HG02981 (cell line): Measurements from ENCODE around the gene ACIN1.
"Not testable (repeated sequence)": the region's sequence is repeated elsewhere in the genome, so short reads cannot be mapped to it uniquely, and the experiment has no call there.

ENCODE experiments used
- ATAC-seq: cut with Tn5 transposase; IDR thresholded peaks from one replicate; pipeline ENCODE4 v1.9.1; 2021; ENCODE audit warnings: mild to moderate bottlenecking, moderate library complexity; ENCODE audit not compliant: unreplicated experiment

ACIN1 gene

GRCh38 chr14:23108169-23108568 is 13.2 kb upstream of the ACIN1 start:
- not testable (repeated sequence) for ATAC-seq

- ATAC-seq = not testable (repeated sequence)
These were observed 12.7 kb upstream of the ACIN1 start for GRCh38 chr14:23107620-23108019.

GRCh38 chr14:23106747-23107045 is 11.8 kb upstream of the ACIN1 start:
- ATAC-seq = no peak

- ATAC-seq = no peak
These were observed 10.4 kb upstream of the ACIN1 start for GRCh38 chr14:23105348-23105824.

GRCh38 chr14:23104591-23105347 is 9.8 kb upstream of the ACIN1 start, which contains the start of gene CIROP:
Gene CIROP, minus strand, starts transcription at chr14:23104989. Its CDS starts 69 bp downstream, at chr14:23104920.
- ATAC-seq = no peak

GRCh38 chr14:23104070-23104590 is 9.2 kb upstream of the ACIN1 start:
- no peak for ATAC-seq

GRCh38 chr14:23103581-23103980 is 8.6 kb upstream of the ACIN1 start:
- ATAC-seq = no peak

GRCh38 chr14:23102801-23103200 is 7.9 kb upstream of the ACIN1 start:
- ATAC-seq = no peak

GRCh38 chr14:23101986-23102625 is 7.2 kb upstream of the ACIN1 start:
- ATAC-seq = no peak

- no peak for ATAC-seq
These were observed 6.5 kb upstream of the ACIN1 start for GRCh38 chr14:23101213-23101970.

- ATAC-seq = no peak
These were observed 4.4 kb upstream of the ACIN1 start for GRCh38 chr14:23099212-23099861.

- no peak for ATAC-seq
These were observed 2.9 kb upstream of the ACIN1 start for GRCh38 chr14:23097786-23098185.

- peak; percentile 89 for ATAC-seq
These were observed 516 bp upstream of the ACIN1 start, which contains the start of gene C14orf119 for GRCh38 chr14:23095196-23096108. Gene C14orf119, plus strand, starts transcription at chr14:23095505. Its CDS starts 2,154 bp downstream, at chr14:23097659.

- peak; percentile 26 for ATAC-seq
These were observed 808 bp downstream of the ACIN1 start for GRCh38 chr14:23093991-23094665.

- ATAC-seq = no peak
These were observed 1.4 kb downstream of the ACIN1 start for GRCh38 chr14:23093526-23093925.

- no peak for ATAC-seq
These were observed 1.8 kb downstream of the ACIN1 start for GRCh38 chr14:23093104-23093503.

GRCh38 chr14:23091294-23092225 is 3.4 kb downstream of the ACIN1 start:
- ATAC-seq = no peak

- ATAC-seq = no peak
These were observed 4.7 kb downstream of the ACIN1 start for GRCh38 chr14:23090254-23090636.
